GM23338 (cell line): ENCODE data around the gene ERMP1.

Experiments used
- CREB1 ChIP-seq: fragments of 250-450 bp; sonication (Bioruptor Pico); IDR thresholded peaks from 2 replicates; pipeline ENCODE4 v1.5.0; 2020; ENCODE audit warnings: low read depth, mild to moderate bottlenecking, moderate library complexity
- EZH2 ChIP-seq: fragments of 200-600 bp; sonication (generic); IDR thresholded peaks from one replicate; pipeline ENCODE4 v1.8.0; 2017; ENCODE audit warnings: antibody characterized with exemption, mild to moderate bottlenecking, low read depth; ENCODE audit not compliant: unreplicated experiment
- EZH2phosphoT487 ChIP-seq: fragments of 200-600 bp; sonication (generic); IDR thresholded peaks from one replicate; pipeline ENCODE4 v1.8.1; 2018; ENCODE audit warnings: antibody characterized with exemption; ENCODE audit not compliant: unreplicated experiment
- JUNB ChIP-seq: IDR thresholded peaks from one replicate; pipeline ENCODE4 v1.6.1; 2016; ENCODE audit warnings: antibody characterized with exemption; ENCODE audit not compliant: unreplicated experiment
- NANOG ChIP-seq: IDR thresholded peaks from 2 replicates; pipeline ENCODE4 v1.6.1; 2016; ENCODE audit warnings: antibody characterized with exemption, borderline replicate concordance
- POLR2AphosphoS5 ChIP-seq: IDR thresholded peaks from 2 replicates; pipeline ENCODE4 v1.6.1; 2016; ENCODE audit warnings: antibody characterized with exemption, low read depth
- STAT1 ChIP-seq: IDR thresholded peaks from one replicate; pipeline ENCODE4 v1.6.1; 2016; ENCODE audit warnings: antibody characterized with exemption; ENCODE audit not compliant: unreplicated experiment
- ZNF114 ChIP-seq: fragments of 250-450 bp; sonication (Bioruptor Pico); IDR thresholded peaks from 2 replicates; pipeline ENCODE4 v1.5.0; 2020; ENCODE audit warnings: mild to moderate bottlenecking, moderate library complexity
- ZNF331 ChIP-seq: fragments of 250-450 bp; sonication (Bioruptor Pico); IDR thresholded peaks from 2 replicates; pipeline ENCODE4 v1.5.0; 2020; ENCODE audit warnings: low read depth, mild to moderate bottlenecking, moderate library complexity
- TF ChIP-seq, protein P1 (sequence below), 2 experiments: fragments of 200-600 bp in 1 of 2; sonication (generic) in 1 of 2; conservative IDR thresholded peaks; 2 replicates each; pipeline versions ENCODE4 v1.5.1 to v1.6.1; 2016 to 2017; ENCODE audit warnings: antibody characterized with exemption in 2 of 2, low read depth in 2 of 2, mild to moderate bottlenecking in 2 of 2, moderate library complexity in 1 of 2
- TF ChIP-seq, protein P2 (sequence below): IDR thresholded peaks from one replicate; pipeline ENCODE4 v1.6.1; 2018; ENCODE audit warnings: antibody characterized with exemption; ENCODE audit not compliant: unreplicated experiment
- TF ChIP-seq, protein P3 (sequence below): IDR thresholded peaks from 2 replicates; pipeline ENCODE4 v1.6.1; 2016; ENCODE audit warnings: antibody characterized with exemption
- TF ChIP-seq, protein P4 (sequence below): fragments of 250-450 bp; sonication (Bioruptor Pico); IDR thresholded peaks from 2 replicates; pipeline ENCODE4 v1.5.0; 2020; ENCODE audit warnings: mild to moderate bottlenecking, moderate library complexity

DNA sequence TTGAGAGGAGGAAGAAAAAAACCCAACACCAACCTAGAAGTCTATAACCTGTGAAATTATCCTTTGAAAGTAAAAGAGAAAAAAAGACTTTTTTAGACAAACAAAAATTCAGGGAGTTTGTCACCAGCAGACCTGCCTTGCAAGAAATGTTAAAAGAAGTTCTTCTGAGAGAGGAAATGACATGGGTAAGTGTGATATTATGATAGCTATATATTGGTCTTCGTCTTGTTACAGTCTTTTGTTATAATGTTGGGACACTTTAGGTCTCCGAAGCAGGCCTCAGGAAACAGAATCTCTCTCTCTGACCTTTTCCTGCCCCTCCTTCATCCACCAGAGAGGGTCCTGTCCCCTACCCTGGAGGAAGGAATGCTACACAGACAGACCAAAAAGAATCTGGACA is 41.1 kb upstream of the ERMP1 start:
- TF ChIP-seq, protein P1, sequence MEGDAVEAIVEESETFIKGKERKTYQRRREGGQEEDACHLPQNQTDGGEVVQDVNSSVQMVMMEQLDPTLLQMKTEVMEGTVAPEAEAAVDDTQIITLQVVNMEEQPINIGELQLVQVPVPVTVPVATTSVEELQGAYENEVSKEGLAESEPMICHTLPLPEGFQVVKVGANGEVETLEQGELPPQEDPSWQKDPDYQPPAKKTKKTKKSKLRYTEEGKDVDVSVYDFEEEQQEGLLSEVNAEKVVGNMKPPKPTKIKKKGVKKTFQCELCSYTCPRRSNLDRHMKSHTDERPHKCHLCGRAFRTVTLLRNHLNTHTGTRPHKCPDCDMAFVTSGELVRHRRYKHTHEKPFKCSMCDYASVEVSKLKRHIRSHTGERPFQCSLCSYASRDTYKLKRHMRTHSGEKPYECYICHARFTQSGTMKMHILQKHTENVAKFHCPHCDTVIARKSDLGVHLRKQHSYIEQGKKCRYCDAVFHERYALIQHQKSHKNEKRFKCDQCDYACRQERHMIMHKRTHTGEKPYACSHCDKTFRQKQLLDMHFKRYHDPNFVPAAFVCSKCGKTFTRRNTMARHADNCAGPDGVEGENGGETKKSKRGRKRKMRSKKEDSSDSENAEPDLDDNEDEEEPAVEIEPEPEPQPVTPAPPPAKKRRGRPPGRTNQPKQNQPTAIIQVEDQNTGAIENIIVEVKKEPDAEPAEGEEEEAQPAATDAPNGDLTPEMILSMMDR (conservative IDR thresholded peaks at IDR 0.05; ENCODE audit: low read depth in 2 of 2): no peak
- TF ChIP-seq EZH2 (no peak), POLR2AphosphoS5 (no peak), EZH2phosphoT487 (no peak), ZNF114 (CRISPR knock-in tag) (no peak), CREB1 (CRISPR knock-in tag) (no peak), JUNB (no peak), STAT1 (no peak), NANOG (no peak), ZNF331 (CRISPR knock-in tag) (no peak)
- TF ChIP-seq, protein P2, sequence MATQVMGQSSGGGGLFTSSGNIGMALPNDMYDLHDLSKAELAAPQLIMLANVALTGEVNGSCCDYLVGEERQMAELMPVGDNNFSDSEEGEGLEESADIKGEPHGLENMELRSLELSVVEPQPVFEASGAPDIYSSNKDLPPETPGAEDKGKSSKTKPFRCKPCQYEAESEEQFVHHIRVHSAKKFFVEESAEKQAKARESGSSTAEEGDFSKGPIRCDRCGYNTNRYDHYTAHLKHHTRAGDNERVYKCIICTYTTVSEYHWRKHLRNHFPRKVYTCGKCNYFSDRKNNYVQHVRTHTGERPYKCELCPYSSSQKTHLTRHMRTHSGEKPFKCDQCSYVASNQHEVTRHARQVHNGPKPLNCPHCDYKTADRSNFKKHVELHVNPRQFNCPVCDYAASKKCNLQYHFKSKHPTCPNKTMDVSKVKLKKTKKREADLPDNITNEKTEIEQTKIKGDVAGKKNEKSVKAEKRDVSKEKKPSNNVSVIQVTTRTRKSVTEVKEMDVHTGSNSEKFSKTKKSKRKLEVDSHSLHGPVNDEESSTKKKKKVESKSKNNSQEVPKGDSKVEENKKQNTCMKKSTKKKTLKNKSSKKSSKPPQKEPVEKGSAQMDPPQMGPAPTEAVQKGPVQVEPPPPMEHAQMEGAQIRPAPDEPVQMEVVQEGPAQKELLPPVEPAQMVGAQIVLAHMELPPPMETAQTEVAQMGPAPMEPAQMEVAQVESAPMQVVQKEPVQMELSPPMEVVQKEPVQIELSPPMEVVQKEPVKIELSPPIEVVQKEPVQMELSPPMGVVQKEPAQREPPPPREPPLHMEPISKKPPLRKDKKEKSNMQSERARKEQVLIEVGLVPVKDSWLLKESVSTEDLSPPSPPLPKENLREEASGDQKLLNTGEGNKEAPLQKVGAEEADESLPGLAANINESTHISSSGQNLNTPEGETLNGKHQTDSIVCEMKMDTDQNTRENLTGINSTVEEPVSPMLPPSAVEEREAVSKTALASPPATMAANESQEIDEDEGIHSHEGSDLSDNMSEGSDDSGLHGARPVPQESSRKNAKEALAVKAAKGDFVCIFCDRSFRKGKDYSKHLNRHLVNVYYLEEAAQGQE: no peak
- TF ChIP-seq, protein P3, sequence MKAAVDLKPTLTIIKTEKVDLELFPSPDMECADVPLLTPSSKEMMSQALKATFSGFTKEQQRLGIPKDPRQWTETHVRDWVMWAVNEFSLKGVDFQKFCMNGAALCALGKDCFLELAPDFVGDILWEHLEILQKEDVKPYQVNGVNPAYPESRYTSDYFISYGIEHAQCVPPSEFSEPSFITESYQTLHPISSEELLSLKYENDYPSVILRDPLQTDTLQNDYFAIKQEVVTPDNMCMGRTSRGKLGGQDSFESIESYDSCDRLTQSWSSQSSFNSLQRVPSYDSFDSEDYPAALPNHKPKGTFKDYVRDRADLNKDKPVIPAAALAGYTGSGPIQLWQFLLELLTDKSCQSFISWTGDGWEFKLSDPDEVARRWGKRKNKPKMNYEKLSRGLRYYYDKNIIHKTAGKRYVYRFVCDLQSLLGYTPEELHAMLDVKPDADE: no peak
- TF ChIP-seq, protein P4, sequence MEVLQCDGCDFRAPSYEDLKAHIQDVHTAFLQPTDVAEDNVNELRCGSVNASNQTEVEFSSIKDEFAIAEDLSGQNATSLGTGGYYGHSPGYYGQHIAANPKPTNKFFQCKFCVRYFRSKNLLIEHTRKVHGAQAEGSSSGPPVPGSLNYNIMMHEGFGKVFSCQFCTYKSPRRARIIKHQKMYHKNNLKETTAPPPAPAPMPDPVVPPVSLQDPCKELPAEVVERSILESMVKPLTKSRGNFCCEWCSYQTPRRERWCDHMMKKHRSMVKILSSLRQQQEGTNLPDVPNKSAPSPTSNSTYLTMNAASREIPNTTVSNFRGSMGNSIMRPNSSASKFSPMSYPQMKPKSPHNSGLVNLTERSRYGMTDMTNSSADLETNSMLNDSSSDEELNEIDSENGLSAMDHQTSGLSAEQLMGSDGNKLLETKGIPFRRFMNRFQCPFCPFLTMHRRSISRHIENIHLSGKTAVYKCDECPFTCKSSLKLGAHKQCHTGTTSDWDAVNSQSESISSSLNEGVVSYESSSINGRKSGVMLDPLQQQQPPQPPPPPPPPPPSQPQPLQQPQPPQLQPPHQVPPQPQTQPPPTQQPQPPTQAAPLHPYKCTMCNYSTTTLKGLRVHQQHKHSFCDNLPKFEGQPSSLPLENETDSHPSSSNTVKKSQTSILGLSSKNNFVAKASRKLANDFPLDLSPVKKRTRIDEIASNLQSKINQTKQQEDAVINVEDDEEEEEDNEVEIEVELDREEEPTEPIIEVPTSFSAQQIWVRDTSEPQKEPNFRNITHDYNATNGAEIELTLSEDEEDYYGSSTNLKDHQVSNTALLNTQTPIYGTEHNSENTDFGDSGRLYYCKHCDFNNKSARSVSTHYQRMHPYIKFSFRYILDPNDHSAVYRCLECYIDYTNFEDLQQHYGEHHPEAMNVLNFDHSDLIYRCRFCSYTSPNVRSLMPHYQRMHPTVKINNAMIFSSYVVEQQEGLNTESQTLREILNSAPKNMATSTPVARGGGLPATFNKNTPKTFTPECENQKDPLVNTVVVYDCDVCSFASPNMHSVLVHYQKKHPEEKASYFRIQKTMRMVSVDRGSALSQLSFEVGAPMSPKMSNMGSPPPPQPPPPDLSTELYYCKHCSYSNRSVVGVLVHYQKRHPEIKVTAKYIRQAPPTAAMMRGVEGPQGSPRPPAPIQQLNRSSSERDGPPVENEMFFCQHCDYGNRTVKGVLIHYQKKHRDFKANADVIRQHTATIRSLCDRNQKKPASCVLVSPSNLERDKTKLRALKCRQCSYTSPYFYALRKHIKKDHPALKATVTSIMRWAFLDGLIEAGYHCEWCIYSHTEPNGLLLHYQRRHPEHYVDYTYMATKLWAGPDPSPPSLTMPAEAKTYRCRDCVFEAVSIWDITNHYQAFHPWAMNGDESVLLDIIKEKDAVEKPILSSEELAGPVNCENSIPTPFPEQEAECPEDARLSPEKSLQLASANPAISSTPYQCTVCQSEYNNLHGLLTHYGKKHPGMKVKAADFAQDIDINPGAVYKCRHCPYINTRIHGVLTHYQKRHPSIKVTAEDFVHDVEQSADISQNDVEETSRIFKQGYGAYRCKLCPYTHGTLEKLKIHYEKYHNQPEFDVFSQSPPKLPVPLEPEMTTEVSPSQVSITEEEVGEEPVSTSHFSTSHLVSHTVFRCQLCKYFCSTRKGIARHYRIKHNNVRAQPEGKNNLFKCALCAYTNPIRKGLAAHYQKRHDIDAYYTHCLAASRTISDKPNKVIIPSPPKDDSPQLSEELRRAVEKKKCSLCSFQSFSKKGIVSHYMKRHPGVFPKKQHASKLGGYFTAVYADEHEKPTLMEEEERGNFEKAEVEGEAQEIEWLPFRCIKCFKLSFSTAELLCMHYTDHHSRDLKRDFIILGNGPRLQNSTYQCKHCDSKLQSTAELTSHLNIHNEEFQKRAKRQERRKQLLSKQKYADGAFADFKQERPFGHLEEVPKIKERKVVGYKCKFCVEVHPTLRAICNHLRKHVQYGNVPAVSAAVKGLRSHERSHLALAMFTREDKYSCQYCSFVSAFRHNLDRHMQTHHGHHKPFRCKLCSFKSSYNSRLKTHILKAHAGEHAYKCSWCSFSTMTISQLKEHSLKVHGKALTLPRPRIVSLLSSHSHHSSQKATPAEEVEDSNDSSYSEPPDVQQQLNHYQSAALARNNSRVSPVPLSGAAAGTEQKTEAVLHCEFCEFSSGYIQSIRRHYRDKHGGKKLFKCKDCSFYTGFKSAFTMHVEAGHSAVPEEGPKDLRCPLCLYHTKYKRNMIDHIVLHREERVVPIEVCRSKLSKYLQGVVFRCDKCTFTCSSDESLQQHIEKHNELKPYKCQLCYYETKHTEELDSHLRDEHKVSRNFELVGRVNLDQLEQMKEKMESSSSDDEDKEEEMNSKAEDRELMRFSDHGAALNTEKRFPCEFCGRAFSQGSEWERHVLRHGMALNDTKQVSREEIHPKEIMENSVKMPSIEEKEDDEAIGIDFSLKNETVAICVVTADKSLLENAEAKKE (CRISPR knock-in tag): no peak
